CD1c-positive myeloid dendritic cell (primary cell): ENCODE data around the gene OBSCN.

ENCODE experiments used
- DNase-seq: peaks from one replicate; pipeline ENCODE4 v3.0.0-alpha.2; 2016; ENCODE audit errors: extremely low spot score

Gene OBSCN

DNA sequence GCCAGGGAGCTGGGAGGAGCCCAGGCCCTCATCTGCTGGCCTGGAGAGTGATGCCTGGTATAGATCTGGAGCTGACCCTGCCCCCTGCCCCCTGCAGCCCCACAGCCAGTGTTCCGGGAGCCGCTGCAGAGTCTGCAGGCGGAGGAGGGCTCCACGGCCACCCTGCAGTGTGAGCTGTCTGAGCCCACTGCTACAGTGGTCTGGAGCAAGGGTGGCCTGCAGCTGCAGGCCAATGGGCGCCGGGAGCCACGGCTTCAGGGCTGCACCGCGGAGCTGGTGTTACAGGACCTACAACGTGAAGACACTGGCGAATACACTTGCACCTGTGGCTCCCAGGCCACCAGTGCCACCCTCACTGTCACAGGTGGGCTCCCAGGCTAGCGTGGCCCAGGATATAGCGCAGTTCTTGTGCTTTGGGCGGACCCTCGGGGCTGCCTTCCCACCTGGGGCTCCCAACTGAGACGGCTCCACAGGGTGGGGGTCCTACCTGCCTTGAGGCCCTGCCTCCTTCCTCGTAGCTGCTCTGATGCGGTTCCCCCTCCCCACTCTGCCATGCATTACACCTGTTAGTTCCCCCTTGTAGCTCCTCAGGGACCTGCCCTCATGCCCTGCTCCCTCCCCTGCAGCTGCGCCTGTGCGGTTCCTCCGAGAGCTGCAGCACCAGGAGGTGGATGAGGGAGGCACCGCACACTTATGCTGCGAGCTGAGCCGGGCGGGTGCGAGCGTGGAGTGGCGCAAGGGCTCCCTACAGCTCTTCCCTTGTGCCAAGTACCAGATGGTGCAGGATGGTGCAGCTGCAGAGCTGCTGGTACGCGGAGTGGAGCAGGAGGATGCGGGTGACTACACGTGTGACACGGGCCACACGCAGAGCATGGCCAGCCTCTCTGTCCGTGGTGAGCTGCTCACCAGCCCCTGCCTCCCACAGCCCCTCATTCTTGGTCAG lies 98.7 kb downstream of the OBSCN start:
- DNase-seq: no peak

DNA sequence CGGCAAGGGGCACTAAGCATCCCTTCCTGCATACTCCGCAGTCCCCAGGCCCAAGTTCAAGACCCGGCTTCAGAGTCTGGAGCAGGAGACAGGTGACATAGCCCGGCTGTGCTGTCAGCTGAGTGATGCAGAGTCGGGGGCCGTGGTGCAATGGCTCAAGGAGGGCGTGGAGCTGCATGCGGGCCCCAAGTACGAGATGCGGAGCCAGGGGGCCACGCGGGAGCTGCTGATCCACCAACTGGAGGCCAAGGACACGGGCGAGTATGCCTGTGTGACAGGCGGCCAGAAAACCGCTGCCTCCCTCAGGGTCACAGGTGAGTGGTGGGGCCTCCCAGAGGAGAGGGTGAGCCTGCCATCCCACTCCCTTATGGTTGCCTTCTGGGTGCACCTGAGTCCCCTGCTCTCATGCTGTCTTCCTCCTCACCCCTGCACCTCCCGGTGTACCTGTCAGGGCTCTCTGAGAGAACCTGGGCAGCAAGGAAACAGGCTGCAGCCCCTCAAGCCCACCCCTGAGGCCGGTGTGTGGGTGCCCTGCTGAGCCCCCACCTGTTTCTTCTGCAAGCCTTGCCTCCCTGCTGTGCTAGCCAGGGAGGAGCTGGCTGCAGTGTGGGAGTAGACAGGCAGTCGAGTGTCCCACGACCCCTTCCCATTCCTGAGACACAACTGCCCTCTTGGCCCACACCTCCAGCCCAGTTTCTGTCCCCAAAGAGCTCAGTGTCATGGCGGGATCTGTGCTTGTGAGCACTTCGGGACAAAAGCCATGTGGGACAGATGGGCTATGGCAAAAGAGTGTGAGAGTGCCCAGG lies 99.6 kb downstream of the OBSCN start:
- no peak for DNase-seq

DNA sequence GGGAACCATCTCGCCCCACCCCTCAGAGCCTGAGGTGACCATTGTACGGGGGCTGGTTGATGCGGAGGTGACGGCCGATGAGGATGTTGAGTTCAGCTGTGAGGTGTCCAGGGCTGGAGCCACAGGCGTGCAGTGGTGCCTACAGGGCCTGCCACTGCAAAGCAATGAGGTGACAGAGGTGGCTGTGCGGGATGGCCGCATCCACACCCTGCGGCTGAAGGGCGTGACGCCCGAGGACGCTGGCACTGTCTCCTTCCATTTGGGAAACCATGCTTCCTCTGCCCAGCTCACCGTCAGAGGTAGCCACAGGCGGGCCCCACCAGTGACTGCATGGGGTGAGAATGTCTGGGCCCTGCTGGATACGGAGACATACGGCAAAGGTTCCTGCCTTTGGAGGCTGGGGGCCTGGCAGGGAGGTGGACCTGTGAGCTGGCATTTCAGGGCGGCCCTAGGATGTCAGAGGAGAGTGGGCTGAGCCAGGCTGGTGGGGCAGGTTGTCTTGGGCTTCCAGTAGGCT lies 100.3 kb downstream of the OBSCN start:
- no peak for DNase-seq

DNA sequence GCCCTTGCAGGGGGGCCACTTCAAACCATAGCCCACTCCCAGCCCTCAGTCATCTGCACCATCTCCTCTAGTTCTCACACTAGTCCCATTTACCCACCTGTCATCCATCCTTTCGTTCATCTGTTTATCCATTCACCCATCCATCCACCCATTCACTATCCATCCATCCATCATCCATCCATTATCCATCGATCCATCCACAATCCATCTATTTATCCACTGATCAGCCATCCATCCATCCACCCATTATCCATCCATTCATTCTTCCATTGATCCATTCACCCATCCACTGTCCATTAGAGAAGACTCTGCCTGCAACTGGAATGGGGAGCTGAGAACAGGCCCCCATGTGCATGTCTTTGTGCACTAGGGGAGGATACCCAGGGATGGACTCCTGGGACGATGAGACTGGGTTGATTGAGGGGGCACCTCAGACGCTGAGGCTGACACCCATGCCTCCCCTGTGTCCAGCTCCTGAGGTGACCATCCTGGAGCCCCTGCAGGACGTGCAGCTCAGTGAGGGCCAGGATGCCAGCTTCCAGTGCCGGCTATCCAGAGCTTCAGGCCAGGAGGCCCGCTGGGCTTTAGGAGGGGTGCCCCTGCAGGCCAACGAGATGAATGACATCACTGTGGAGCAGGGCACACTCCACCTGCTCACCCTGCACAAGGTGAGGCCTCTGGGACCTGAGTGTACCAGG lies 100.9 kb downstream of the OBSCN start:
- DNase-seq: no peak

DNA sequence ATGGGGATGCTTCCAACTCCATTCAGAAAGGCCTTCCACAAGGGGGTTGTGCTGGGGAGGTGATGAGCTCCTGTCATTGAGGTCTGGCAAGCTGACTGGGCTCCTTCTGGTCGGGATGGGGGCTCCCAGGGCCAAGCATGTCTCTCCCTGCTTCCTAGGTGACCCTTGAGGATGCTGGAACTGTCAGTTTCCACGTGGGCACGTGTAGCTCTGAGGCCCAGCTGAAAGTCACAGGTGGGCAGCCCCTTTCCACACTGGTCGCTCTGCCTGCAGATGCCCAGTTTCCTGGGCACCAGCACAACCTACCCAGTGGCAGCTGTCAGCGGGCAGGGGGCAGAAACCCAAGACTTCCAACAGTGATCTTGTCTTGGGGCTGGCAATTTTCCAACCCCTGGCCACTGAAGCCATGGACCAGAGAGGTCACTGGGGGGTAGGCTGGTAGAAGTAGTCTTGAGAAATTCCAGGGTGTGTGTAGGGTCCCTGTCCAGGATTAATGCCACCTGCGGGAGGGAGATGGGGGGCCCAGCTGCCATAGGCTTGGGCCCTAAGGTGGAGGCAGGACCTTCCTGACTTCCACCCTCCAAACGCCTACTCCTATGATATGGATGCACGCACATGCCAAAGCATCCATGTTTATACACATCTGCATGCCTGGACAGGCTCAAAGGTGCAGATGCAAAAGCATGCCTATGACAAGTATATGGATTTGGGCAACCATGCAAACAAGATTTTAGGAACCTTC lies 101.7 kb downstream of the OBSCN start:
- no peak for DNase-seq

DNA sequence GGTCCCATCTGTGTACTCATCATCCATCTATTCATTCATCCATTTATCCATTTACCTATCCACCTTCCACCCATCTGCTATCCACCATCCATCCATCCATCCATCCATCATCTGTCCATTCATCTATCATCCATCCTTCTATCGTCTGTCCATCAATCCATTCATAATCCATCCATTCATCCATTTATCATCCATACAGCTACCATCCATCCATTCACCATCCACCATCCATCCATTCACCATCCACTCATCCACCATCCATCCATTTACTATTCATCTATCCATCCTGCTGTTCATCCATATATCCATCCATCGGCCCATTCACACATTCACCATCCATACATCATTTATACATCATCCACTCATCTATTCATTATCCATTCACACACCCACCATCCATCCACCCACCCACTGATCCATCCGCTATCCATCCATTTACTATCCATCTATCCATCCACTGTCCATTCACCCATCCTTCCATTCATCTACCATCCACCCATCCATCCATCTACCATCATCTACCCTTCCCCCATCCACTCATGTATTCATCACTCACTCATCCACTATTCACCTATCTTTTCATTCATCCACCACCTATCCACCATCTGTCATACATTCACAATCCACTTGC lies 102.4 kb downstream of the OBSCN start:
- no peak for DNase-seq

DNA sequence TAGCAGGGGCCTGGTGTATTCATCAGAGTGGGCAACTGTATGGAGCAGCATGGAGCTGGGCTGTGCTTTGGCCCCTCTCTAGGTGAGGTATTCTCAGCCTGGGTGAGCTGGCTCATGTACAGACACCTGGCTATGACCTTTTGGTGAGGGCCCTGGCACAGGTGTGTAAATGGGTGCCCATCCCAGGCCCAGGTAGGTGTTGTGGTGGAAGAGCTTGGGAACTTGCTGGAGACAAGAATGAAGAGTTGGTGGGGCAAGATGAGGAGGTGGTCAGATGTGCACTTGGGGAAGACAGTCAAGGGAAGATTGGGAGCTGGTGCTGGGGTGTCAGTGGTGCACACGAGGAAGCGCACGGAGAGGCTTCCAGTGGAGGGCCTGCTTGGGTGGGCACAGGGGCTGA lies 103.2 kb downstream of the OBSCN start:
- DNase-seq: no peak

DNA sequence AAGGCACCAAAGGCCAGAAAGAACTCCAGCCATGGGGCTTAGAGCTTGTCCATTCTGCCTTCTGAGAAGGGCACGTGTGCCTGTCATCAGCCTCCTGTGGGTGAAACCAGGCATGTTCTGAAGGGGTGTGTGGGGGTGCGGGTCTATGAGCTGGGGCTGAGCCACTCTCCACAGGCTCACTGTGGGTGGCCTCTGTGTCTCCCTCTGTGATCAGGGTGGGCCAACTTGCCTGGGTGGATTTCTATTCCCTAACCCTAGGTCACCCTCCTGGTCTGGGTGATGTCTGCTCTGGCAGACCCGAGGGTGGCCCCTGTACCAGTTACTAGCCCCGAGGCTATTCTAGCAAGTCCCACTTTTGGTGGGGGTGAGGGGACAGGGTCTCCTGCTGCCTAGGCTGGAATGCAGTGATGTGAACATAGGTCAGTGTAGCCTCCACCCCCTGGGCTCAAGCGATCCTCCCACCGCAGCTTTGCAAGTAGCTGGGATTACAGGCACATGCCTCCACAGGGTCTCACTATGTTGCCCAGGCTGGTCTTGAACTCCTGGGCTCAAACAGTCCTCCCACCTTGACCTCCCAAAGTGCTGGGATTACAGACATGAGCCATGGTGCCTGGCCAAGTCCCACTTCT lies 104.4 kb downstream of the OBSCN start:
- no peak for DNase-seq

DNA sequence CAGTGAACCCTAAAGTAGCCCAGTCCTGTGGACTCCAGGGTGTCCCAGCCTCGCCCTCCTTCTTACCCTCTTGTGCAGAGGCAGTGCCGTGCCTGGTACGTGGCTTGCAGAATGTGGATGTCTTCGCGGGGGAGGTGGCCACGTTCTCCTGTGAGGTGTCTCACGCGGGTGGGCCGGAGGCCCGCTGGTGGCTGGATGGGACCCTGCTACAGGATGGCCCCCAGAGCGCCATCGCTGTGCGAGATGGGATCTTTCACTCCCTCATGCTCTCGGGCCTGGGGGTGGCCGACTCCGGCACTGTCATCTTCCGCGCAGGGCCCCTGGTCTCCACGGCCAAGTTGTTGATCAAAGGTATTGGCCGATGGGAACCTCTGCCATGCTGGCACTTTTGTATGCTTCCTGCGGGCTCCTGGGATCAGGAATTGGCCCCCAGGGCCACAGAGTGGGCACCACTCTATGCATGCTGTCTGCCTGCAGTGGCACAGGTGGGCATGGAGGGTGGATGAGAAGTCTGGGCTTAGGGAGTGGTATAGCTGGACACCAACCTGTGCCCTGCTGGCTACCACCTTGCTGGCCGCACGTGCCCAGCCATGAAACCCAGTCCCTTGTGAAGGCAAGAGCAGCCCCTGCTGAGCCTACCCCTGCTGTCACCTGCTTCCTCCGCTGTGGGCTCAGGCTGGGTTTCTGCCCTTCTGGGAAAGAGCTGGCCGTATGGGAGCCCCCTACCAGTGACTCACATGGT lies 105.9 kb downstream of the OBSCN start:
- DNase-seq: no peak

DNA sequence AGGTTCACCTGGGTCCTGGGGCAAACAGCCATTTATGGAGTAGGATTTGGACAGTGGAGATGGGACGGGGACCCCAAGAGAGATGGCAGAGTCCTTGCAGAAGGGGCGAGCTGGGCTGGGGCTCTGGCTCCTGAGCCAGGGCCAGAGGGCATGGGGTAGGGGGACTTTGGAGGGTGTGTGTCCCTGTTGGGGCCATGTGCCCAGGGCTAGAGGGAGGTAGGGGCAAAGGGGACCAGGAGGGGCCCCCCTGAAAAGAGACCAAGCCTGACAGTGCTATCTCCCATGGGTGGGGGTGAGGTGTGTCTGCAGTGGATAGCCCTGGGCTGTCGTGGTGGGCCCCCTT lies 106.4 kb downstream of the OBSCN start:
- DNase-seq: no peak

DNA sequence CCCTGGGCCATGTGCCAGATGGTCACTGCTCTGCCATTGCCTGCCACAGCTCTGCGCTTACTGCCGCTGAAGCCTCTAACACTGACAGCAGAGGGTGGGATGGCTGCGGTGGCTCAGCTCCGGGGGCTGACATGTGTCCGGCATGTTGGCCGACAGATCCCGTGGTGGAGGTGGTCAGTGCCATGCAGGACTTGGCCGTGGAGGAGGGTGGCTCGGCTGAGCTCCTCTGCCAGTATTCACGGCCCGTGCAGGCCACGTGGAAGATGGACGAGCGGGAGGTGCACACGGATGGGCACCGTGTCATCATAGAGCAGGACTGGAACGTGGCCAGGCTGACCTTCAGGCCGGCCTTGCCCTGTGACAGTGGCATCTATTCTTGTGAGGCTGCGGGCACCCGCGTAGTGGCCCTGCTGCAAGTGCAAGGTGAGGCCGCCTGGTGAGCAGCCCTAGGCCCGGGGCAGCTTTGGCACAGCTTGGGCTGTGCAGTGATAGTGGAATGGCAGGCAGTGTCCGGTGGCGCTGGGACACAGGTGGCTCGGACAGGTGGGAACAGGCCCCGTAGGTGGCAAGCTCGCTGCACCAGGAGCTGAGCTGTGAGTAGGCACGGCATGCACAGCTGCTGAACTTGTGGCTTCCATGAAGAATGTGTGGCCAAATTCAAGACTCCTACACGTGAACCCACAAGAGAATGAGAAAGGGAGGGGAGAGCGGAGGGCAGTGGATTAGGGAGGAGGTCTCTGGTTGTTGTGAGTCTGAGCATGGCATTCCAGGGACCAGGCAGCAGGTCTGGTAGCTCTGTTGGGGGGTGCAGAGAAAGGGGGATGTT lies 107.0 kb downstream of the OBSCN start:
- no peak for DNase-seq

DNA sequence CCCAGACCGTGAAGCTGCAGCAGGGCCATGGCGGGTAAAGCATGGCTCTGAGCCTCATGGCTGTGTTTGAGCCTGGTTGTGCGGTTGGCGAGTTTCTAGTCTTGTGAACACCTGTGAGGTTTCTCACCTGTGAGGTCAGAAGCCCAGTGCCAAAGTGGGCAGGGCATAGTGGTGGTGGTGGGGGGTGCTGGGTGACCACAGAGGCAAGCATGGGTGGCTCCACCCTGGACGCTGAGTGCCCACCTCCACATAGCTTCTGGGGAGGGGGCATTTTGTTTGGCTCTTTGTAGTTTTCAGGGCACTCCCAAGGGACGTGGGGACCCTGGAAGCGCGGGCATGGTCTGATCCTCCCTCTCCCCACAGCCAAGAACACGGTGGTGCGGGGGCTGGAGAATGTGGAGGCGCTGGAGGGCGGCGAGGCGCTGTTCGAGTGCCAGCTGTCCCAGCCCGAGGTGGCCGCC lies 107.7 kb downstream of the OBSCN start:
- DNase-seq: no peak

DNA sequence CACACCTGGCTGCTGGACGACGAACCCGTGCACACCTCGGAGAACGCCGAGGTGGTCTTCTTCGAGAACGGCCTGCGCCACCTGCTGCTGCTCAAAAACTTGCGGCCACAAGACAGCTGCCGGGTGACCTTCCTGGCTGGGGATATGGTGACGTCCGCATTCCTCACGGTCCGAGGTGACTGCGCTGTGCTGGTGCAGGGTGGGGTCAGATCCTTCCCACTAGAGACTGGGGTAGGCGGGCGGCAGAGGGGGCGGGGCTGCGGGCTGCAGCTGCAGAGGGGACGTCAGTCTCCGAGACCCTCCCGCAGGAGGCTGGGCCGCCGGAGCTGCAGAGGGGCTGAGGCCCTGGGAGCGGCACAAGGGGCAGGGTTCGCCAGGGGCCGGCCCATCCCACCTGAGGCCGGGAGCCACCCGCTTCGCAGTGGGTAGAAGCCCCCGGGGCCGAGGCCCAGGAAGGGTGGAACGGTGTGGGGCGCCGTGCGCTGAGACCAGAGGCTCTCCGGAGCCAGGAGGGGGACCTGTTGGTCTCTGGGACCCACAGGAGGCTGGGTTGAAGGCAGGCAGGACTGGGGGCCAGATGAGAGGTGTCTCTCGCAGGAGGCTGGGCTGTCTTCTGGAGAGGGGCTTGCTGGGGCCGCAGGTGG lies 108.2 kb downstream of the OBSCN start:
- DNase-seq: no peak

DNA sequence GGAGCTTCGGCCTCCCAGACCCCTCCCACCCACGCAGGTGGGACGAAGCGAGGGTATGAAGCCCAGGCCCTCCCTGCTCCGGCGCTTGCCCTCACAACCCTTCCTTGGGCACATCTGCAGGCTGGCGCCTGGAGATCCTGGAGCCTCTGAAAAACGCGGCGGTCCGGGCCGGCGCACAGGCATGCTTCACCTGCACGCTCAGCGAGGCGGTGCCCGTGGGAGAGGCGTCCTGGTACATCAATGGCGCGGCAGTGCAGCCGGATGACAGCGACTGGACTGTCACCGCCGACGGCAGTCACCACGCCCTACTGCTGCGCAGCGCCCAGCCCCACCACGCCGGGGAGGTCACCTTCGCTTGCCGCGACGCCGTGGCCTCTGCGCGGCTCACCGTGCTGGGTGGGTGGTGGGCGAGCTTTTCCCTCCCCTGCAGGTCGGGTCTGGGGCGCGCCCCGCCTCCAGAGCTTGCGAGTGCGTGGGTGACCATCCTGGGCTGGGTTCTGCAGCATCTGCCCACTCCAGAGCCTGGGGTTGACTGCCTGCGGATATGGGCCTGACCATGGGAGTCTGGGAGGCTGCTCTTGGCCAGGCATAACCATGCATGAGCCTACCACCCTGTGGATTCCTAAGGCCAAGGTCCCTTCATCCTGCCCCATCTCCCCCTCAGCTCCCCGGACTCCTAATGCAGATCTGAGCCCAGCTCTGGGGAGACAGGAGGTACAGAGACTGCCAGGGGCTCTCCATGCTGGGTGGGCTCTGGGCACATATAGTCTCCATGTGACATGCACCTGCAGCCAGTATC lies 108.9 kb downstream of the OBSCN start:
- no peak for DNase-seq

DNA sequence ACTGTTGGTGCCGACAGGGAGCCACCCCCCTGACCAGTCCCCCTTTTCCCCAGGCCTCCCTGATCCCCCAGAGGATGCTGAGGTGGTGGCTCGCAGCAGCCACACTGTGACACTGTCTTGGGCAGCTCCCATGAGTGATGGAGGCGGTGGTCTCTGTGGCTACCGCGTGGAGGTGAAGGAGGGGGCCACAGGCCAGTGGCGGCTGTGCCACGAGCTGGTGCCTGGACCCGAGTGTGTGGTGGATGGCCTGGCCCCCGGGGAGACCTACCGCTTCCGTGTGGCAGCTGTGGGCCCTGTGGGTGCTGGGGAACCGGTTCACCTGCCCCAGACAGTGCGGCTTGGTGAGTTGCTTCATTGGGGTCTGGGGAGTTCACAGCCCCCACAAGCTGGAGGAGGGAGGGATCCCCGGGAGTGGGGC lies 109.6 kb downstream of the OBSCN start:
- no peak for DNase-seq

DNA sequence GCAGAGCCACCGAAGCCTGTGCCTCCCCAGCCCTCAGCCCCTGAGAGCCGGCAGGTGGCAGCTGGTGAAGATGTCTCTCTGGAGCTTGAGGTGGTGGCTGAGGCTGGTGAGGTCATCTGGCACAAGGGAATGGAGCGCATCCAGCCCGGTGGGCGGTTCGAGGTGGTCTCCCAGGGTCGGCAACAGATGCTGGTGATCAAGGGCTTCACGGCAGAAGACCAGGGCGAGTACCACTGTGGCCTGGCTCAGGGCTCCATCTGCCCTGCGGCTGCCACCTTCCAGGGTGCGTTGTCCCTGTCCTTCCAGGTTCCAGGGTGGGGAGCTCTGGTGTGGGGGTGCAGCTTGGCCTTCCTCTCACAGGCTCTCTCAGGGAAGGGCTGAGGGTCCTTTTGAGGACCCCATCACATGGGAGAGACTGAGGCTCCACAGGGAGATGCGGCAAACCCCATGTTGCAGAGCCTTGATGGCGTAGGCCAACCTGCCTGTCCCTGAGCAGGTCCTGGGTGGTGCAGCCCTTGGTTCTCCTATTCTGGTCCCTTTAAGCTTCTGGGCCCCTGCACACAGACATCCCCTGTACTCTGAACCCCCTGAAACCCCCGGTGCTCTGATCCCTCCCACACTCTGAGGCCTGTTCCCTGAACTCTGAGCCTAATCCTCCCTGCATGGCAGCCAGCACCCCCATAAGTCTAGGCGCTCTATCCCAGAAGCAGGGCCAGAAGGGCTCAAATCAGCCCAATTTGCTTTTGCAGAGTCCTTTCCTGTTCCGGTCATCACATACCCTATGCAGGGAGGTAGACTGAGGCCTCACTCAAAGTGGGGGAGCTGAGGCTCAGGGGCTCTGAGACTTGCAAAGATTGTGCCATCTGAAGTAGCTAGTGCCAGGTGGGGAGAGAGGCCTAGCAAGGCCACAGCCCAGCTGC lies 110.3 kb downstream of the OBSCN start:
- no peak for DNase-seq
